ENCODE measurements around the gene ATP10A. TPM values are rescaled to one million over a fixed set of nuclear protein-coding genes. Genes with fewer than 3 reads are reported as not detected.

The ATP10A gene
- total RNA-seq, 2 experiments from 2014 or later, result 0.06 TPM; not detected in 1

GRCh38 chr15:25780479-25781255, 82.5 kb downstream of the ATP10A start:
- Histone ChIP-seq H3K4me2 (ENCODE audit: low read length) (no peak overlapping the region), H3K4me1 (ENCODE audit: insufficient read depth, low read length, poor library complexity, severe bottlenecking) (peaks cover 3% of the 10 kb centered on the region), H3K27ac (ENCODE audit: low read depth, low read length, poor library complexity, severe bottlenecking) (no peak overlapping the region), H4K20me1 (ENCODE audit: insufficient read depth, low read length) (no peaks in the 10 kb centered on the region), H3K4me3 (ENCODE audit: low read depth, low read length, poor library complexity, severe bottlenecking) (no peak overlapping the region), H3K9me3 (ENCODE audit: low read length) (no peaks in the 10 kb centered on the region), H3K36me3 (ENCODE audit: insufficient read depth, low read length) (no peaks in the 10 kb centered on the region), H2AFZ (ENCODE audit: low read length) (no peak overlapping the region), H3K79me2 (ENCODE audit: insufficient read depth, low read depth, low read length) (no peaks in the 10 kb centered on the region), H3K9me2 (ENCODE audit: insufficient read depth, low read length) (no peaks in the 10 kb centered on the region)
- DNase-seq (ENCODE audit: low spot score), result no peak
- TF ChIP-seq CTCF (conservative IDR thresholded peaks at IDR 0.05; ENCODE audit: low read length) (no peak), EZH2phosphoT487 (IDR thresholded peaks at IDR 0.05; ENCODE audit: borderline replicate concordance, low read depth, low read length) (no peak)
- BruUV-seq (replicated peaks), result no TSS peak
- intact Hi-C loops (cut with micrococcal nuclease; ENCODE audit: unreplicated experiment), result loop anchor here (5.0 kb wide), 1 partner anchor 152 kb away; no protein-coding TSS in a partner anchor
- POLR2A ChIA-PET, result no interaction called here
- CTCF ChIA-PET (ENCODE audit: unreplicated experiment), result no interaction called here

GRCh38 chr15:25778161-25778560, 85.0 kb downstream of the ATP10A start:
- no peak overlapping the region for H2AFZ ChIP-seq (ENCODE audit: low read length)
- no peaks in the 10 kb centered on the region for H3K79me2 ChIP-seq (ENCODE audit: insufficient read depth, low read depth, low read length)
- ChIA-PET POLR2A (interaction anchor here (0.6 to 1.0 kb wide), 2 partner anchors 29 to 161 kb away, joined by 3 read pairs; no protein-coding TSS in a partner anchor), CTCF (ENCODE audit: unreplicated experiment) (no interaction called here)
- intact Hi-C loops (cut with micrococcal nuclease; ENCODE audit: unreplicated experiment), result no loop called here
- no peaks in the 10 kb centered on the region for H3K9me2 ChIP-seq (ENCODE audit: insufficient read depth, low read length)
- no peaks in the 10 kb centered on the region for H3K36me3 ChIP-seq (ENCODE audit: insufficient read depth, low read length)
- no TSS peak for BruUV-seq (replicated peaks)
- no peak overlapping the region for H3K4me3 ChIP-seq (ENCODE audit: low read depth, low read length, poor library complexity, severe bottlenecking)
- TF ChIP-seq EZH2phosphoT487 (IDR thresholded peaks at IDR 0.05; ENCODE audit: borderline replicate concordance, low read depth, low read length) (no peak), CTCF (conservative IDR thresholded peaks at IDR 0.05; ENCODE audit: low read length) (no peak)
- no peak overlapping the region for H3K4me2 ChIP-seq (ENCODE audit: low read length)
- H3K9me3 ChIP-seq (ENCODE audit: low read length), result no peaks in the 10 kb centered on the region
- DNase-seq (ENCODE audit: low spot score), result no peak
- no peaks in the 10 kb centered on the region for H4K20me1 ChIP-seq (ENCODE audit: insufficient read depth, low read length)
- H3K27ac ChIP-seq (ENCODE audit: low read depth, low read length, poor library complexity, severe bottlenecking), result no peak overlapping the region
- peaks cover 10% of the 10 kb centered on the region for H3K4me1 ChIP-seq (ENCODE audit: insufficient read depth, low read length, poor library complexity, severe bottlenecking)

- intact Hi-C loops (cut with micrococcal nuclease; ENCODE audit: unreplicated experiment), result no loop called here
- no peaks in the 10 kb centered on the region for H4K20me1 ChIP-seq (ENCODE audit: insufficient read depth, low read length)
- no peaks in the 10 kb centered on the region for H3K36me3 ChIP-seq (ENCODE audit: insufficient read depth, low read length)
- no peaks in the 10 kb centered on the region for H3K79me2 ChIP-seq (ENCODE audit: insufficient read depth, low read depth, low read length)
- peaks cover 10% of the 10 kb centered on the region for H3K4me1 ChIP-seq (ENCODE audit: insufficient read depth, low read length, poor library complexity, severe bottlenecking)
- TF ChIP-seq CTCF (conservative IDR thresholded peaks at IDR 0.05; ENCODE audit: low read length), result no peak
- no peak for TF ChIP-seq EZH2phosphoT487 (IDR thresholded peaks at IDR 0.05; ENCODE audit: borderline replicate concordance, low read depth, low read length)
- ChIA-PET CTCF (ENCODE audit: unreplicated experiment) (no interaction called here), POLR2A (no interaction called here)
- DNase-seq (ENCODE audit: low spot score), result no peak
- H3K9me2 ChIP-seq (ENCODE audit: insufficient read depth, low read length), result no peaks in the 10 kb centered on the region
- H2AFZ ChIP-seq (ENCODE audit: low read length), result no peak overlapping the region
- BruUV-seq (replicated peaks), result no TSS peak
- no peak overlapping the region for H3K27ac ChIP-seq (ENCODE audit: low read depth, low read length, poor library complexity, severe bottlenecking)
- H3K9me3 ChIP-seq (ENCODE audit: low read length), result no peaks in the 10 kb centered on the region
- no peak overlapping the region for H3K4me2 ChIP-seq (ENCODE audit: low read length)
- H3K4me3 ChIP-seq (ENCODE audit: low read depth, low read length, poor library complexity, severe bottlenecking), result no peak overlapping the region
Measured at GRCh38 chr15:25777037-25777436, 86.1 kb downstream of the ATP10A start.
